CD4-positive, alpha-beta T cell treated with Interferon gamma for 1 hour (primary cell): ENCODE data around the gene PPP4R1.
"Not testable (repeated sequence)": the region's sequence is repeated elsewhere in the genome, so short reads cannot be mapped to it uniquely, and the experiment has no call there.

Experiments used
- DNase-seq: peaks from one replicate; pipeline ENCODE4 v3.0.0-alpha.2; 2020

Gene PPP4R1

DNA sequence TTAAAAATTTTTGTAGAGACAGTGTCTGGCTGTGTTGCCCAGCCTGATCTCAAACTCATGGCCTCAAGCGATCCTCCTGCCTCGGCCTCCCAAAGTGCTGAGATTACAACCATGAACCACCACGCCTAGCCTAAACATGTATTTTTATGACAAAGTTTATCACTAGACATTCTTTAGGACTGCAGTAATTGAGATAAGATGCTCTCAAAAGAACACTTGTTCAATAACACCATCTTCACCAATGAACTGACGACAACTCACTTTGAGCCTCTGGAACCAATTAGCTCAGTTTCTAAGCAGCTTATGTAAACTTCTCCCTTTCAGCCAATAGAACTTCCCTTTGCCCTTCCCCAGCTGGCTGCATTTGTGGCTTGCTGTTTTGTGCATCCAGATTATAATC lies 15.3 kb upstream of the PPP4R1 start:
- no peak for DNase-seq

GRCh38 chr18:9628984-9629383 lies 14.6 kb upstream of the PPP4R1 start:
- no peak for DNase-seq

- no peak for DNase-seq
These were observed 13.3 kb upstream of the PPP4R1 start for GRCh38 chr18:9627642-9628041.

DNA sequence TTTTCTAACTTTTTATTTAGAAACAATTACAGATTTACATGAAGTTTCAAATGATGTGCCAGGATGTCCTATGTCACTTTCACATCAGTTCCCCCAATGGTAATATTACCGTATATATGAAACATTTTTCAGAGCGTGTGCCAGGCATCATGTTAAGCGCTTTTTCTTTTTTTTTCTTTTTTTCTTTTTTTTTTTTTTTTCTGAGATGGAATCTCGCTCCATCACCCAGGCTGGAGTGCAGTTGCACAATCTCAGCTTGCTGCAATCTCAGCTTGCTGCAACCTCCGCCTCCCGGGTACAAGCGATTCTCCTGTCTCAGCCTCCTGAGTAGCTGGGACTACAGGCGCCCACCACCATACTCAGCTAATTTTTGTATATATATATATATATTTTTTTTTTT lies 5.6 kb upstream of the PPP4R1 start:
- DNase-seq, result no peak

GRCh38 chr18:9619545-9619944 lies 5.2 kb upstream of the PPP4R1 start:
- no peak for DNase-seq

DNA sequence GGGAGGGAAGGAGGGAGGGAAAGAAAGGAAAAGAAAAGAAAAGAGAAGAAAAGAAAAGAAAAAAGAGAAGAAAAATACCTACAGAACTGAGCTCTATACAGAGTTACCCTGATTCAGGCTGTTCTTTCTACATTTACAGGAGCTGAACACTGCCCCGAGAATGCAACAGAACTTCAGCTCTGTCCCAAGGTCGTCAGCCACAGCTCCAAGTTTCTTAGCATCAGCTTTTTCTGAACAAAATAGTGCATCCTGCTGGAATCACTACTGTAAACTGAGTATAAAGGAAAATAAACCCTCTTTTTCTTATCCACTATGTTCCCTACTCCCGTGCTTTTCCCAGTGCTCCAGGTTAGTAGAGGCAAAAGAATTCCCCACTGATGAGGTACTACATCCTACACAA lies 4.7 kb upstream of the PPP4R1 start:
- no peak for DNase-seq

GRCh38 chr18:9617006-9617542 lies 2.7 kb upstream of the PPP4R1 start:
- DNase-seq, result no peak

GRCh38 chr18:9616049-9616448 lies 1.7 kb upstream of the PPP4R1 start:
- no peak for DNase-seq

- no peak for DNase-seq
These were observed 980 bp upstream of the PPP4R1 start for GRCh38 chr18:9615280-9615797.

DNA sequence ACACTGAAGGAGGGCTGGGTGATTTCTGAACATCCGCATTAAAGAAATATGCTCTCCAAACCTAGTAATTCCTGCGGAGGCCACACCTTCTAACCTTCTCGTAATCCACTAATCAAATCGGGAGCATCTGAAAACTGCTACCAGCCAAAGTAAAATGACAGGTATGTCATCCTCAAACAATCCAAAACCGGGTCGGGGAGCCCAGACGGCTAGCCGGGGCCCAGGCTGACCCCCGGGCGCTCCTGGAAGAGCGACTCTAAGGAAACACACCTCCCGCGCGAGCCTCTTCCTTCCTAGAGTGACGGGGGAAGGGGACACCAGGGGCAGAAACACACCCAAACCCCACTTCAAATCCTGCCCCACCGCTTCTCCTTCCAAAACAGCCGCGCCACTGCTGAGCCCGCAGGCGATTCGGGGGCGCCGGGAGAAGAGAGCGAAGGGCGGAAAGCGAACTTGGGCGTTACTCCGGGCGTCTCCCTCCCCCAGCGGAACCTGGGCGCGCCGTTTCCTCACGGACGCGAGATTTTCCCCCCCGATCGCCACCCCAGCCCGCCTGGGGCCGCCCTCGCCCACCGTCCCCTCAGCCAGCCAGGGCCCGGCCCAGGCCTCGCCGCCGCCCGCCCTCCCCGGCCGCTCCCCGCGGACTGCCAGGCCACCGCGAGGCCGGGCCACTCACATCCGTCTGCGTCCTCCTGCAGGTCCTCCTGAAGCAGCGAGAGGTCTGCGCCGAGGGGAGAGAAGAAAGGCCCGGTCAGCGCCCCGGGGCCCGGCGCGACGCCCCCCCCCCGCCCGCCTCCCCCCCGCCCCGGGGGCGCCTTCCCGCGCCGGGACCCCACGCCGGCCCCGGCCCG lies 584 bp downstream of the PPP4R1 start:
- DNase-seq, result peak; percentile 33

GRCh38 chr18:9612977-9613376 lies 1.4 kb downstream of the PPP4R1 start:
- no peak for DNase-seq

DNA sequence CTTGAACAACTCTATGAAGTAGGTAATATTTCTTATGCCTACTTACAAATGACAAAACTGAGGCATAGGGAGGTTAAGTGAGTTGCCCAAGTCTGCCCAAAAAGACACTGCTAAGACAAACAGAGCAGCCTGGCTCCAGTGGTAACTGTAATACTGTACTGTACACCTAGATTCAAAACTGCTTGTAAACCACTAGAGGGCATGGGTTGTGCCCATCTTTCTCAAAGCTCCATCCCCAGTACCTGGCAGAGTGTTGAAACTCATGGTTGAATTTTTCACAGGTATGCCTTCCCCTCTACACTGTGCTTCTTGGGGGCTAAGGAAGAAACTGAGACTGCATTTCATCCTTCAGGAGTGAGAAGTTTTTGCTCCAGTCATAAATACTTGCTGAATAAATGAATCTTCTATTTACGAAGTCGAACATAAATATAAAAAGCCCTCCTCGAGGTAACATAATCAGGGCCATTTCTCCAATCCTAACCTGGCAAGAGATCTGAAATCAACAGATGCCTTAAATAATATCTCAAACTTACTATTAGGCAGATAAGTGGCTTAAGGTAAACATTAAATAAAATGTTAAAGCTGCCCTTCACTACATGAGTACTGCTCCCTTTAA lies 2.0 kb downstream of the PPP4R1 start:
- peak; percentile 43 for DNase-seq

- no peak for DNase-seq
These were observed 5.2 kb downstream of the PPP4R1 start for GRCh38 chr18:9609190-9609589.

DNA sequence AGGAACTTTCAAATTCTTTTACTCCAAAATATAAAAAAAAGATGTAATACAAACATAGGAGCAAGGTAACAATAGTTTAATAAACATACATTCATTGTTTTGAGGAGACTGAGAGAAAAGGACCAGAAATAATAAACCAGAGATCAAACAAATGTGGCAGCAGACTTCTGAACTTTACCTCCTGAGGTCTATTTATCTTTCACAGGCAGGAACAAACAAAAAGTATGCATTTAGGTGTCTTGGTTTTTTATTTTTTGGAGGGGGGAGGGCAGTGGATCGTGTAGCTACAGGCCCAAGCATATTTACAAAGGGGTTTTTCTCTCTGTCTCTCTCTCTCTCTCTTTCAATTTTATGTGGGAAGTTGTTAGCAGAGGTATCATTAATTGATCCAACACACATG lies 5.6 kb downstream of the PPP4R1 start:
- no peak for DNase-seq

- no peak for DNase-seq
These were observed 6.1 kb downstream of the PPP4R1 start for GRCh38 chr18:9608298-9608697.

DNA sequence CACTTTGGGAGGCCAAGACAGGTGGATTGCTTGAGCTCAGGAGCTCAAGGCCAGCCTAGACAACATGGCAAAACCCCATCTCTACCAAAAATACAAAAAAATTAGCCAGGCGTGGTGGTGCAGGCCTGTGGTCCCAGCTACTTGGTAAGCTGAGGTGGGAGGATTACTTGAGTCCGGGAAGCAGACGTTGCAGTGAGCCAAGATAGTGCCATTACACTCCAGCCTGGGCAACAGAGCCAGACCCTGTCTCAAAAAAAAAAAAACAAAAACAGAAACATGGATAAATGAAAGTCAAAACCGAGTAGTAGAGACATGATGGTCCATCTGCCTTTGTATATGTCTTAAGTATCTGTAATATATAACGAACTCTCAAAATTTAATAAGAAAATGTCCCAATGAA lies 7.2 kb downstream of the PPP4R1 start:
- DNase-seq, result not testable (repeated sequence)

DNA sequence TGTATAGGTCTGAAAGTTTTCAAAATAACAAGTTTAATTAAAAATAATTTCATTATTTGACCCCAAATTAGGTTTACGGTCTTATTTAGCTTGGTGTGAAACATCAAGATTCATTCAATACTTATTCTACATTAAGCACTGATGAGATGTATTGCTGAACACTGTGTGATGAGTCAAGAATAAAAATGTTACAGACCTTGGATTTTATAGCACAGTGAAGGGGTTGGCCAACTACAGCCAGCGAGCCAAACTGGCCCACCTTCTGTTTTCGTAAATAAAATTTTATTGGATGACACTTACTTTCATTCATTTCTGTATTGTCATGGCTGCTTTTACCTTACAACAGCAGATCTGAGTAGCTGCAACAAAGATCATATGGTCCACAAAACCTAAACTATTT lies 8.3 kb downstream of the PPP4R1 start:
- DNase-seq, result no peak

- DNase-seq, result no peak
These were observed 10.0 kb downstream of the PPP4R1 start for GRCh38 chr18:9604348-9604747.

- DNase-seq, result no peak
These were observed 15.0 kb downstream of the PPP4R1 start for GRCh38 chr18:9599328-9599727.

DNA sequence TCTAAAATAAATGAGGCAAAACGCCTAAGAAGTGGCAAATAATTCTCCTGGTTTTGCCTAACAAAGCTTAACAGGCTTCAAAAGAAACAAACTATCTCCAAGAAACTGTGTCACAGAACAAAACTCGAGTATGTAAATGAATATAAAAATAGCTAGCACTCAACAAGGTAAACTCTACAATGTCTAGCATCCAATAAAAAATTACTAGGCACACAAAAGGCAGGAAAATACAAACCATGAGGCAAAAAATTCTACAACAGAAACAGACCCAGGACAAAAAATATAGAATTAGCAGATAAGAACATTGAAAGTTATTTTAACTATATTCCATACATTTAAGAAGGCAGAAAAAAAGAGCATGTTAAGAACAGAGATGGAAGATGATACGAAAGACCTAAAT lies 16.8 kb downstream of the PPP4R1 start:
- no peak for DNase-seq

- DNase-seq, result no peak
These were observed 17.4 kb downstream of the PPP4R1 start for GRCh38 chr18:9596843-9597526.

DNA sequence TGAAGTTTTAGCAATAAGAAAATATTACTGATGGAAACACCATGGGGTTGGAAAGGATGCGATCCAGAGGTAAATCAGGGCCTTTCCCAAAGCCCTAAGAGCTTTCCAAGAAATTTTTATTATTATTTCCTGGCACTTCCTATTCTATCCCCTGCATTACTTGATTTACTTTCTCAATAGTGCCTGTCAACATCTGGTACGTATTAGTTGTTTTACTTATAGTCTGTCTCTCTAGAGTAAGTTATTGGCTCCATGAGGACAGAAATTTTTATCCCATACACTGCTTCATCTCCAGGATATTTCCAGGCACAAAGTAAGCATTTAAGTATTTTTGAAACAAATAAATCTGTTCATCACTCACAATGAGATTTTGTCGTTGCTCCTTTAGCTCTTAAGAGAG lies 18.1 kb downstream of the PPP4R1 start:
- DNase-seq, result no peak

DNA sequence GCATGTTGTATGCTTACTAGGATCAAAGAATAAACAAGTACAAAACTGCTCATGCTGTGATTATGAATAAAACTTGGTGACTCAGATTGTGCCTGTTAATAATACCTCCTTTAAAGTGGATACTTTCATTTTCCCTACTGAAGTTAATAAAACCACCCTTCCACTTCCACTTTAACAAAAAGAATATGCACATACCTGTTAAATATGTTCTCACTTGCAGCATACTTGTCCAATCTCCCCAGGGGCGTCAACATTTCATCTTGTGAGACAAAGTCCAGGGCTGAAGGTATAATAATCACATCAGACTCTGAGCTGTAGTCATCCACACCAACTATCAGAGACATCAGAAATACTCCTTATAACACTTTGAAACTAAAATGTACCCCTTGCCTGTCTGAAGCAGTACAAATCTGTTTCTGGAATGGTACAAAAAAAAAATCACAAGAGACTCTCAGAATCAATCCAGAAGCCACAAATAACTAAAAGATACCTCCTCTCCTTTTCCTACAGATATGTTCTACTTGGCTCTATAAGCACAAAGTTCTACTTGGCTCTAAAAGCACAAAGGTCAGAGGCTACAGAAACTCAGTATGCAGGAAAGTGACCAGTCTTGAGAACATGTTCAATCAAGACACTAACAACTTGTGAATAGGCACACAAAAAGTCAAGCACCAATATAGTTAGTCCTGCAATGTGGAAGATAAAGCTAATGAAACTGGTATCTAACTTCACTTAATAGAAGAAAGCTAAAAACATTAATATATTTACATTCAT lies 19.3 kb downstream of the PPP4R1 start:
- no peak for DNase-seq
